K562 (cell line): Measurements from ENCODE around the gene PHYHIPL. TPM values are rescaled to one million over a fixed set of nuclear protein-coding genes. Genes with fewer than 3 reads are reported as not detected.

Source experiments
- ATAC-seq: fragments of 200-7000 bp; cut with Tn5 transposase; 3 replicates; pipeline ENCODE4 v1.9.1; 2020; ENCODE audit warnings: moderate library complexity
- BruUV-seq: library from RNA; stranded (reverse); fragments of 400-500 nt; replicated peaks from 2 replicates; lab custom pipeline; 2021; lab: Mats Ljungman, UMichigan
- CTCF ChIA-PET: fragments of 300-600 bp; formaldehyde crosslinking; extraction: SDS; loops from one replicate; lab custom pipeline; 2021; ENCODE audit warnings: low intra/inter-chr PET ratio; lab: Yijun Ruan, JAX
- POLR2A ChIA-PET: fragments of 300-600, 350-650 bp; sonication (Branson Sonifier 250); formaldehyde crosslinking; extraction: SDS; loops from one replicate; lab custom pipeline; 2021; ENCODE audit warnings: antibody characterized with exemption, inconsistent platforms; lab: Yijun Ruan, JAX
- DNase-seq, 4 experiments: peaks; one replicate each; pipeline versions ENCODE4 v3.0.0 to v3.0.0-alpha.2; 2011 to 2018; ENCODE audit warnings: low spot score in 3 of 4, mixed read lengths in 3 of 4; ENCODE audit errors: extremely low read depth in 1 of 4
- FAIRE-seq: peaks from 2 replicates; lab custom pipeline; 2011; peaks lifted over from hg19 to GRCh38; lab: Jason Lieb, UNC
- H2AFZ ChIP-seq: 2 replicates; pipeline ENCODE4 v1.6.0; 2011; ENCODE audit warnings: low read depth, low read length, control low read depth, inconsistent platforms
- H3K27ac ChIP-seq: fragments of 200-600 bp; 3 replicates; pipeline ENCODE4 v1.8.0; 2011; ENCODE audit warnings: low read depth, mild to moderate bottlenecking, control low read depth, inconsistent platforms, low read length, moderate library complexity, mixed read lengths; ENCODE audit errors: extremely low read depth
- H3K27me3 ChIP-seq, 2 experiments: fragments of 300-600 bp in 1 of 2; 2 replicates in 1 of 2; 3 replicates in 1 of 2; pipeline versions ENCODE4 v1.6.0 to v1.8.0; 2011; ENCODE audit warnings: inconsistent platforms in 2 of 2, low read length in 2 of 2, mild to moderate bottlenecking in 1 of 2, mixed read lengths in 1 of 2, moderate library complexity in 1 of 2; ENCODE audit not compliant: control insufficient read depth in 2 of 2, insufficient read depth in 2 of 2
- H3K36me3 ChIP-seq: fragments of 300-600 bp; 3 replicates; pipeline ENCODE4 v1.8.0; 2011; ENCODE audit warnings: mild to moderate bottlenecking, low read length, inconsistent platforms; ENCODE audit not compliant: control insufficient read depth, insufficient read depth
- H3K4me1 ChIP-seq, 2 experiments: fragments of 200-600 bp in 1 of 2; replicated peaks in 1 of 2; 2 replicates in 1 of 2; 3 replicates in 1 of 2; pipeline versions ENCODE4 v1.5.1 to v1.8.0; 2011; ENCODE audit warnings: inconsistent platforms in 2 of 2, low read length in 2 of 2, mild to moderate bottlenecking in 1 of 2, mixed read lengths in 1 of 2, moderate library complexity in 1 of 2; ENCODE audit not compliant: control insufficient read depth in 2 of 2, insufficient read depth in 2 of 2
- H3K4me2 ChIP-seq: 2 replicates; pipeline ENCODE4 v1.6.1; 2011; ENCODE audit warnings: low read length, control low read depth, inconsistent platforms, mixed read lengths; ENCODE audit not compliant: insufficient read depth
- H3K4me3 ChIP-seq: fragments of 200-600 bp; sonication (generic), shearing (Covaris generic); 2 replicates; pipeline ENCODE4 v1.5.1; 2016; ENCODE audit warnings: control low read depth, inconsistent platforms
- H3K79me2 ChIP-seq: fragments of 200-600 bp; 3 replicates; pipeline ENCODE4 v1.8.0; 2011; ENCODE audit warnings: low read length, inconsistent platforms; ENCODE audit not compliant: control insufficient read depth, insufficient read depth
- H3K9ac ChIP-seq, 2 experiments: 2 replicates each; pipeline versions ENCODE4 v1.6.0 to v1.6.1; 2011; ENCODE audit warnings: low read depth in 2 of 2, low read length in 2 of 2, control low read depth in 1 of 2, inconsistent platforms in 1 of 2, mild to moderate bottlenecking in 1 of 2, mixed read lengths in 1 of 2; ENCODE audit not compliant: insufficient read depth in 1 of 2
- H3K9me1 ChIP-seq: one replicate; pipeline ENCODE4 v1.6.0; 2011; ENCODE audit warnings: inconsistent platforms, mild to moderate bottlenecking, low read length, moderate library complexity; ENCODE audit not compliant: control insufficient read depth, insufficient read depth
- H3K9me3 ChIP-seq: replicated peaks from 2 replicates; pipeline ENCODE4 v1.5.1; 2011; ENCODE audit warnings: low read depth, low read length, inconsistent platforms; ENCODE audit not compliant: control insufficient read depth, insufficient read depth
- H4K20me1 ChIP-seq: replicated peaks from 2 replicates; pipeline ENCODE4 v1.6.1; 2011; ENCODE audit warnings: low read length, inconsistent platforms, mixed read lengths; ENCODE audit not compliant: control insufficient read depth, insufficient read depth
- ATF1 ChIP-seq, 2 experiments: fragments of 450-650 bp in 1 of 2; IDR thresholded peaks; 2 replicates each; pipeline ENCODE4 v1.6.1; 2016; ENCODE audit warnings: missing compliant biosample characterization in 1 of 2, missing genetic modification characterization in 1 of 2
- TCFL5 ChIP-seq: fragments of 250-450 bp; sonication (Bioruptor Pico); conservative IDR thresholded peaks from 2 replicates; pipeline ENCODE4 v1.6.1; 2021; ENCODE audit warnings: mild to moderate bottlenecking, moderate library complexity, matching md5 sums
- USF2 ChIP-seq: sonication (generic); formaldehyde crosslinking; IDR thresholded peaks from 2 replicates; pipeline ENCODE4 v1.5.0; 2020; ENCODE audit warnings: missing genetic modification reagents
- ZNF3 ChIP-seq: fragments of 250-450 bp; sonication (Bioruptor Pico); IDR thresholded peaks from 2 replicates; pipeline ENCODE4 v1.5.0; 2021; ENCODE audit warnings: mild to moderate bottlenecking, moderate library complexity
- ZNF583 ChIP-seq: fragments of 250-450 bp; sonication (Bioruptor Pico); IDR thresholded peaks from 2 replicates; pipeline ENCODE4 v1.4.0; 2020
- WGBS: fragments of 100-300 bp; shearing (Covaris generic); methylation state at CpG from one replicate; pipeline ENCODE4 v1.1.6; 2016; ENCODE audit warnings: low coverage, mixed read lengths; ENCODE audit not compliant: insufficient coverage; ENCODE audit errors: missing lambda C conversion rate; 5-methylcytosine and 5-hydroxymethylcytosine counted together
- in situ Hi-C: fragments of 300-500 bp; cut with MboI; formaldehyde crosslinking; loops from 4 replicates; pipeline ENCODE4 v1.15.0; 2018; ENCODE audit warnings: inconsistent platforms, mixed read lengths
- intact Hi-C: fragments of 100-400 bp; cut with micrococcal nuclease; formaldehyde crosslinking; loops from 2 replicates; pipeline ENCODE4 v1.14.2; 2022
- polyA plus RNA-seq, 8 experiments: library from polyadenylated mRNA; depleted of rRNA in 4 of 8; stranded (reverse) in 5 of 8; unstranded in 3 of 8; fragments of >200 nt; fragmentation: Nextera tagmentation in 2 of 8; fragmentation: Illumina TruSeq in 1 of 8; extraction: Ambion mirVana in 2 of 8; extraction: Trizol in 1 of 8; gene quantifications; 2 replicates each; pipeline versions ENCODE4 v1.2.1 to v1.2.3, GENCODE V29; 2011 to 2014; ENCODE audit warnings: inconsistent platforms in 1 of 8, missing spikeins in 1 of 8
- total RNA-seq, 7 experiments: library from RNA; depleted of rRNA in 6 of 7; stranded (reverse); fragments of >200 nt in 6 of 7; fragmentation: Illumina TruSeq in 2 of 7; extraction: Trizol in 2 of 7; gene quantifications; 2 replicates each; pipeline versions ENCODE4 v1.2.1 to v1.2.3, GENCODE V29; 2011 to 2021; ENCODE audit warnings: low replicate concordance in 1 of 7
- TF ChIP-seq, protein P1 (sequence below): fragments of 200-800 bp; sonication (Bioruptor generic); IDR thresholded peaks from 2 replicates; pipeline ENCODE4 v1.6.1; 2017; ENCODE audit warnings: missing genetic modification characterization, missing compliant biosample characterization
- TF ChIP-seq, protein P2 (sequence below), 2 experiments: fragments of 250-450 bp in 1 of 2; fragments of 450-650 bp in 1 of 2; sonication (Bioruptor Pico) in 1 of 2; IDR thresholded peaks; 2 replicates each; pipeline versions ENCODE4 v1.6.1 to v1.8.0; 2016 to 2021; ENCODE audit warnings: mild to moderate bottlenecking in 2 of 2, moderate library complexity in 2 of 2, missing compliant biosample characterization in 1 of 2, missing genetic modification characterization in 1 of 2
- TF ChIP-seq, protein P3 (sequence below): sonication (generic); formaldehyde crosslinking; IDR thresholded peaks from 2 replicates; pipeline ENCODE4 v1.8.0; 2022; ENCODE audit warnings: missing genetic modification reagents, mild to moderate bottlenecking, borderline replicate concordance
- TF ChIP-seq, protein P4 (sequence below): IDR thresholded peaks from 2 replicates; pipeline ENCODE4 v1.6.1; 2011; ENCODE audit warnings: borderline replicate concordance, low read depth, mild to moderate bottlenecking, moderate library complexity, low read length; ENCODE audit not compliant: insufficient read depth, poor library complexity, severe bottlenecking

The PHYHIPL gene
- total and polyA plus RNA-seq, 9 of the 15 experiments (the other 6 are each of a cell fraction or from before 2014, with no cell fraction given), result not detected

DNA sequence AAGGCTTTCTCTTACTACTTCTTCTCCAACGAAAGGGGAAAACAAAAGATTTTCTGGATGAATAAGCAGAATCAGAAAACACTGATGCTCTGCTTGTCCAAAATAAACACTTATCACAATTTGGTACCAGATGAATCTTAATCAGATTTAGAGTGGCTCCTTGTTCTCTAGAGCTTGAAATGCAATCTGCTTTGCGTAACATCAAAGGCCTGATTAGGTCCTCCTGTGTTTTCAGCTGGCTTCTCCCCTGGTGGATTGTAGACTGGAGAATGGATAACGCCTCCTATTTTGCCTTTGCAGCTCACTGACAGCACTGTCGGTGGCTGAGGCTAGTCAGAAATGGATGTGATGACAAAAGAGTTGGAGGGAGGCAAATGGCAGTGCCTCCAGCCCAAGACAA, 94.7 kb downstream of the PHYHIPL start:
- TF ChIP-seq, protein P1, sequence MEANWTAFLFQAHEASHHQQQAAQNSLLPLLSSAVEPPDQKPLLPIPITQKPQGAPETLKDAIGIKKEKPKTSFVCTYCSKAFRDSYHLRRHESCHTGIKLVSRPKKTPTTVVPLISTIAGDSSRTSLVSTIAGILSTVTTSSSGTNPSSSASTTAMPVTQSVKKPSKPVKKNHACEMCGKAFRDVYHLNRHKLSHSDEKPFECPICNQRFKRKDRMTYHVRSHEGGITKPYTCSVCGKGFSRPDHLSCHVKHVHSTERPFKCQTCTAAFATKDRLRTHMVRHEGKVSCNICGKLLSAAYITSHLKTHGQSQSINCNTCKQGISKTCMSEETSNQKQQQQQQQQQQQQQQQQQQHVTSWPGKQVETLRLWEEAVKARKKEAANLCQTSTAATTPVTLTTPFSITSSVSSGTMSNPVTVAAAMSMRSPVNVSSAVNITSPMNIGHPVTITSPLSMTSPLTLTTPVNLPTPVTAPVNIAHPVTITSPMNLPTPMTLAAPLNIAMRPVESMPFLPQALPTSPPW (CRISPR knock-in tag), result no peak
- TF ChIP-seq ATF1 (CRISPR knock-in tag; IDR thresholded peaks at IDR 0.05) (no peak), ATF1 (tag; IDR thresholded peaks at IDR 0.05) (no peak), TCFL5 (CRISPR knock-in tag) (no peak), ZNF583 (CRISPR knock-in tag) (no peak), ZNF3 (no peak), USF2 (CRISPR knock-in tag) (no peak)
- TF ChIP-seq, protein P2, sequence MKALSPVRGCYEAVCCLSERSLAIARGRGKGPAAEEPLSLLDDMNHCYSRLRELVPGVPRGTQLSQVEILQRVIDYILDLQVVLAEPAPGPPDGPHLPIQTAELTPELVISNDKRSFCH (CRISPR knock-in tag; IDR thresholded peaks at IDR 0.05), result no peak
- TF ChIP-seq, protein P2 (tag; IDR thresholded peaks at IDR 0.05), result no peak
- TF ChIP-seq, protein P3, sequence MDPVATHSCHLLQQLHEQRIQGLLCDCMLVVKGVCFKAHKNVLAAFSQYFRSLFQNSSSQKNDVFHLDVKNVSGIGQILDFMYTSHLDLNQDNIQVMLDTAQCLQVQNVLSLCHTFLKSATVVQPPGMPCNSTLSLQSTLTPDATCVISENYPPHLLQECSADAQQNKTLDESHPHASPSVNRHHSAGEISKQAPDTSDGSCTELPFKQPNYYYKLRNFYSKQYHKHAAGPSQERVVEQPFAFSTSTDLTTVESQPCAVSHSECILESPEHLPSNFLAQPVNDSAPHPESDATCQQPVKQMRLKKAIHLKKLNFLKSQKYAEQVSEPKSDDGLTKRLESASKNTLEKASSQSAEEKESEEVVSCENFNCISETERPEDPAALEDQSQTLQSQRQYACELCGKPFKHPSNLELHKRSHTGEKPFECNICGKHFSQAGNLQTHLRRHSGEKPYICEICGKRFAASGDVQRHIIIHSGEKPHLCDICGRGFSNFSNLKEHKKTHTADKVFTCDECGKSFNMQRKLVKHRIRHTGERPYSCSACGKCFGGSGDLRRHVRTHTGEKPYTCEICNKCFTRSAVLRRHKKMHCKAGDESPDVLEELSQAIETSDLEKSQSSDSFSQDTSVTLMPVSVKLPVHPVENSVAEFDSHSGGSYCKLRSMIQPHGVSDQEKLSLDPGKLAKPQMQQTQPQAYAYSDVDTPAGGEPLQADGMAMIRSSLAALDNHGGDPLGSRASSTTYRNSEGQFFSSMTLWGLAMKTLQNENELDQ (CRISPR knock-in tag), result no peak
- TF ChIP-seq, protein P4, sequence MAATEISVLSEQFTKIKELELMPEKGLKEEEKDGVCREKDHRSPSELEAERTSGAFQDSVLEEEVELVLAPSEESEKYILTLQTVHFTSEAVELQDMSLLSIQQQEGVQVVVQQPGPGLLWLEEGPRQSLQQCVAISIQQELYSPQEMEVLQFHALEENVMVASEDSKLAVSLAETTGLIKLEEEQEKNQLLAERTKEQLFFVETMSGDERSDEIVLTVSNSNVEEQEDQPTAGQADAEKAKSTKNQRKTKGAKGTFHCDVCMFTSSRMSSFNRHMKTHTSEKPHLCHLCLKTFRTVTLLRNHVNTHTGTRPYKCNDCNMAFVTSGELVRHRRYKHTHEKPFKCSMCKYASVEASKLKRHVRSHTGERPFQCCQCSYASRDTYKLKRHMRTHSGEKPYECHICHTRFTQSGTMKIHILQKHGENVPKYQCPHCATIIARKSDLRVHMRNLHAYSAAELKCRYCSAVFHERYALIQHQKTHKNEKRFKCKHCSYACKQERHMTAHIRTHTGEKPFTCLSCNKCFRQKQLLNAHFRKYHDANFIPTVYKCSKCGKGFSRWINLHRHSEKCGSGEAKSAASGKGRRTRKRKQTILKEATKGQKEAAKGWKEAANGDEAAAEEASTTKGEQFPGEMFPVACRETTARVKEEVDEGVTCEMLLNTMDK, result no peak
- Histone ChIP-seq H3K4me1 (no peaks in the 10 kb centered on the region), H3K9ac (no peak overlapping the region), H3K27me3 (no peaks in the 10 kb centered on the region), H4K20me1 (no peaks in the 10 kb centered on the region; the same call in 1 of the 2 replicates), H2AFZ (no peak overlapping the region), H3K4me2 (no peak overlapping the region), H3K9me1 (no peaks in the 10 kb centered on the region), H3K36me3 (no peaks in the 10 kb centered on the region), H3K4me3 (no peak overlapping the region), H3K9me3 (no peaks in the 10 kb centered on the region; the same call in 1 of the 2 replicates), H3K27ac (no peak overlapping the region), H3K79me2 (no peaks in the 10 kb centered on the region)
- in situ Hi-C loops (no loop called here), intact Hi-C loops (no loop called here)
- no peak for FAIRE-seq
- no TSS peak for BruUV-seq
- DNase-seq, result no peak
- POLR2A ChIA-PET, result no interaction called here
- no peak for ATAC-seq
- 0% methylated on average over 4 of the region's 4 CpGs for WGBS
- CTCF ChIA-PET, result no interaction called here
